HL-60 (cell line): ENCODE data around the gene ABCG8.

ENCODE experiments used
- CTCF ChIP-seq: IDR thresholded peaks from one replicate; pipeline ENCODE4 v1.5.1; 2011; ENCODE audit warnings: low read length, control low read depth, inconsistent platforms; ENCODE audit not compliant: insufficient read depth
- POLR2AphosphoS5 ChIP-seq: IDR thresholded peaks from 2 replicates; pipeline ENCODE4 v1.6.1; 2012; ENCODE audit warnings: low read depth
- REST ChIP-seq: IDR thresholded peaks from 2 replicates; pipeline ENCODE4 v1.6.1; 2012; ENCODE audit warnings: low read depth; ENCODE audit not compliant: insufficient replicate concordance
- SPI1 ChIP-seq: IDR thresholded peaks from 2 replicates; pipeline ENCODE4 v1.6.1; 2012; ENCODE audit warnings: low read depth, mild to moderate bottlenecking, borderline replicate concordance

- TF ChIP-seq CTCF (no peak), POLR2AphosphoS5 (no peak), REST (no peak), SPI1 (no peak)
Observed at GRCh38 chr2:43842866-43843226, 4.1 kb downstream of the ABCG8 start.
